Breast epithelium (tissue), 4 donors: Measurements from ENCODE around the gene PNMA1. TPM values are rescaled to one million over a fixed set of nuclear protein-coding genes. Genes with fewer than 3 reads are reported as not detected.

ENCODE experiments used
- DNase-seq, 2 donors: peaks; one replicate each; pipeline ENCODE4 v3.0.0-alpha.2; 2019; ENCODE audit warnings: low spot score in 2 of 2
- H3K27ac ChIP-seq, 2 donors: fragments of 200-600 bp; sonication (generic) in 1 of 2; one replicate each; pipeline ENCODE4 v1.5.1; 2016 to 2019; ENCODE audit warnings: mild to moderate bottlenecking in 1 of 2
- H3K27me3 ChIP-seq, 2 donors: fragments of 200-600 bp; sonication (generic) in 1 of 2; one replicate each; pipeline versions ENCODE4 v1.5.1 to v1.6.0; 2017 to 2019; ENCODE audit warnings: control low read depth in 1 of 2, mild to moderate bottlenecking in 1 of 2
- H3K36me3 ChIP-seq: fragments of 200-600 bp; one replicate; pipeline ENCODE4 v1.5.1; 2019
- H3K4me1 ChIP-seq, 2 donors: fragments of 200-600 bp; sonication (generic); one replicate each; pipeline ENCODE4 v1.5.1; 2016 to 2019; ENCODE audit warnings: control low read depth in 1 of 2
- H3K4me3 ChIP-seq, 3 donors: fragments of 200-600 bp; sonication (generic); 1 replicate in 2 of 3; 2 replicates in 1 of 3; pipeline ENCODE4 v1.5.1; 2016 to 2019; ENCODE audit warnings: mild to moderate bottlenecking in 3 of 3, moderate library complexity in 2 of 3
- H3K9me3 ChIP-seq, 2 donors: fragments of 200-600 bp; sonication (generic) in 1 of 2; one replicate each; pipeline ENCODE4 v1.5.1; 2016 to 2019; ENCODE audit warnings: control low read depth in 1 of 2
- CTCF ChIP-seq, 3 donors: fragments of 450-650 bp; IDR thresholded peaks; one replicate each; pipeline ENCODE4 v1.5.1; 2016 to 2017; ENCODE audit warnings: antibody characterized with exemption in 3 of 3, mild to moderate bottlenecking in 3 of 3, moderate library complexity in 3 of 3
- POLR2A ChIP-seq: fragments of 450-650 bp; IDR thresholded peaks from one replicate; pipeline ENCODE4 v1.6.1; 2016; ENCODE audit warnings: antibody characterized with exemption, mild to moderate bottlenecking, moderate library complexity
- POLR2AphosphoS5 ChIP-seq, 3 donors: sonication (generic); formaldehyde crosslinking; IDR thresholded peaks; one replicate each; pipeline ENCODE4 v1.6.1; 2017; ENCODE audit warnings: antibody characterized with exemption in 3 of 3
- intact Hi-C: fragments of 100-400 bp; cut with DNase I; formaldehyde crosslinking; loops from one replicate; pipeline ENCODE4 v1.15.1; 2023; ENCODE audit warnings: low total_unique reads
- total RNA-seq, 3 donors: library from RNA; depleted of rRNA; stranded (reverse); fragments of >200 nt; gene quantifications; one replicate each; pipeline ENCODE4 v1.1.0, GENCODE V29; 2016

PNMA1 gene
- 10 to 100 TPM; 12.1 to 19.3 (median 19.2) TPM for total RNA-seq

- Histone ChIP-seq H3K4me1 (peaks cover 0 to 12% of the 10 kb centered on the region in 2 donors), H3K27me3 (no peaks in the 10 kb centered on the region), H3K36me3 (peaks cover 4% of the 10 kb centered on the region), H3K27ac (peak within 1 kb of the TSS; percentile 88 to 93), H3K4me3 (peak within 1 kb of the TSS; percentile 70 to 90 (median 89)), H3K9me3 (no peaks in the 10 kb centered on the region)
- intact Hi-C loops: no loop called here
- peak; percentile 70 to 79 for DNase-seq
- TF ChIP-seq CTCF (IDR thresholded peaks at IDR 0.05) (no peak), POLR2AphosphoS5 (IDR thresholded peaks at IDR 0.05) (peak in 2 of 3 donors; percentile 35 to 51), POLR2A (no peak)
Measured at GRCh38 chr14:73713803-73714655, at the start of gene PNMA1. Gene PNMA1, minus strand, starts transcription at chr14:73714384. Its CDS starts 745 bp downstream, at chr14:73713639.

- intact Hi-C loops: no loop called here
- no peak overlapping the region for H3K4me3 ChIP-seq
- H3K4me1 ChIP-seq: peaks cover 8 to 51% of the 10 kb centered on the region in 2 donors
- peak overlapping the region; percentile 96 for H3K27ac ChIP-seq
- no peaks in the 10 kb centered on the region for H3K27me3 ChIP-seq
- no peaks in the 10 kb centered on the region for H3K36me3 ChIP-seq
- no peak for TF ChIP-seq POLR2AphosphoS5 (IDR thresholded peaks at IDR 0.05)
- TF ChIP-seq CTCF (IDR thresholded peaks at IDR 0.05): no peak
- no peak for TF ChIP-seq POLR2A
- no peaks in the 10 kb centered on the region for H3K9me3 ChIP-seq
- DNase-seq: no peak
Measured at GRCh38 chr14:73763396-73763795, 49.2 kb upstream of the PNMA1 start.

- peaks cover 14 to 61% of the 10 kb centered on the region in 2 donors for H3K4me1 ChIP-seq
- intact Hi-C loops: no loop called here
- no peak for DNase-seq
- TF ChIP-seq CTCF (IDR thresholded peaks at IDR 0.05) (no peak), POLR2AphosphoS5 (IDR thresholded peaks at IDR 0.05) (no peak), POLR2A (no peak)
- no peaks in the 10 kb centered on the region for H3K9me3 ChIP-seq
- no peaks in the 10 kb centered on the region for H3K36me3 ChIP-seq
- H3K4me3 ChIP-seq: no peak overlapping the region
- H3K27me3 ChIP-seq: no peaks in the 10 kb centered on the region
- H3K27ac ChIP-seq: peak overlapping the region; percentile 96
Measured at GRCh38 chr14:73762375-73762822, 48.2 kb upstream of the PNMA1 start.

- TF ChIP-seq CTCF (IDR thresholded peaks at IDR 0.05) (no peak), POLR2AphosphoS5 (IDR thresholded peaks at IDR 0.05) (no peak), POLR2A (no peak)
- intact Hi-C loops: no loop called here
- H3K9me3 ChIP-seq: no peaks in the 10 kb centered on the region
- no peak overlapping the region for H3K4me3 ChIP-seq
- peaks cover 15 to 64% of the 10 kb centered on the region in 2 donors for H3K4me1 ChIP-seq
- DNase-seq: no peak
- H3K36me3 ChIP-seq: no peaks in the 10 kb centered on the region
- H3K27ac ChIP-seq: peak overlapping the region; percentile 96
- no peaks in the 10 kb centered on the region for H3K27me3 ChIP-seq
Measured at GRCh38 chr14:73761618-73762355, 47.6 kb upstream of the PNMA1 start.
